Right lung (tissue), 5 donors: ENCODE data around the gene PRKN. TPM values are rescaled to one million over a fixed set of nuclear protein-coding genes. Genes with fewer than 3 reads are reported as not detected.

Experiments used
- DNase-seq, 2 donors: peaks; one replicate each; pipeline ENCODE4 v3.0.0-alpha.2; 2013
- polyA plus RNA-seq, 5 donors: library from polyadenylated mRNA; unstranded; fragments of 120-200 nt; gene quantifications; one replicate each; pipeline versions ENCODE4 v1.2.1 to v1.2.3, GENCODE V29; 2013; ENCODE audit warnings: inconsistent platforms in 1 of 5, low replicate concordance in 1 of 5; ENCODE audit not compliant: insufficient read length in 5 of 5, insufficient read depth in 1 of 5

PRKN gene
- polyA plus RNA-seq, 5 donors = 2.0 to 3.6 (median 2.7) TPM

DNA sequence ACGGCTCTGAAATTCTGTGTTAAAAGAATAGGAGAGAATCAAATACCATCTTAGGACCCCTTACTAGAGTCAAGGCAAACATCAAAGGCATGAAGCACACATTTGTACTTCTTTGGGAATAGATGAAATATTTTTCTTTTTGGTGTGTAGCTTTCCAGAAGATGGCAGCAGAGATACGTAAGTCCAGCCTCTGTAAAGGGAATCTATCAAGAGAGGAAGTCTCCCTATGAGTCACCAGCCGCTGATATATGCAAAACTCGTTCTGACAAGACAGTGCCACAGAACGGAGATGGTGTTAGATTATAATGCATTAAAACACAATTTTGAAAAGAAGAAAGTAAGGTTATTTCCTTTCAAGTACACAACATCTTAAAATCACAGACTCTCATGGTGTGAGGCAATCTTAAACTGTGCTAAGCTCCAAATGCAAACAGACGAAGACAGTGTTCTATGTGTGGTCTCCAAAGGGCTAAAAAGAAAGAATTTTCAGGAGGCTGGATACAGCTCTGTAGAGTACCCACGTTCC, 1333.7 kb downstream of the PRKN start:
- peak; percentile 52 to 70 for DNase-seq

DNA sequence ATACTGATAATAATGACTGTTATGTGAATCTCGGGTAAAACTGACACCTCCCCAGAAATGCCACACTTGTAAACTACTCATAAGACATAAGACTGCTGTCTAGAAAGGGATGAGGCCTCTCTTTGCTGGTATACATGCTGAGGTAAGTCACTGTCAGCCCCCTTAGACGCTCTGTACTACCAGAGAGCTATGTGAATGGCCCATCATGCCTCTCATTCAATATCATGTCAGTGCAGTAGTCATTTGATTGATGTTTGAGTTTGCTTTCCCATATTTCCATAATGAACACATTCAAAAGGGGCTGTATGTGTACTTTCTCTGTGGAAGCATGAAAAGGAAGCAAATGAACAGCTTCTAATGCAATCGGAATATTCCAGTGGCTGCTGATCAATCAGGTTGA, 1334.3 kb downstream of the PRKN start:
- no peak for DNase-seq

DNA sequence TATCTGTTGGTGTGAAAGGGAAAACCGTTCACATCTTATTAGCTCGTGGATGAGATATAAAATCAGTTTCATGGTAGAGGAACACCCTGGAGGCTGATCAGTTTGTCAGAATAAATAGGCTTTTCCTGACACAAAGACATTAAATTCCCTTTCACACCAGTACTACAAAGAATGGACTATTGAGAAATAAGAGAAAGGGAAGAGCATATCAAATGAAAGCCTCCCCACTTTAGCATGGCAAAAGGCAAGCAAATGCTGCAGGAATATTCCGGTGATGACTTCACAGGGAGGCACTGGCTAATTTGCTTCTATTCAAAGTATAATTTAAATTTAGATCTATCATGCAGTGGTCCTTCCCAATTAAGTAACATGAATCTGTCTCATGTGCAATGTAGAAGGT, 1337.8 kb downstream of the PRKN start:
- no peak for DNase-seq

DNA sequence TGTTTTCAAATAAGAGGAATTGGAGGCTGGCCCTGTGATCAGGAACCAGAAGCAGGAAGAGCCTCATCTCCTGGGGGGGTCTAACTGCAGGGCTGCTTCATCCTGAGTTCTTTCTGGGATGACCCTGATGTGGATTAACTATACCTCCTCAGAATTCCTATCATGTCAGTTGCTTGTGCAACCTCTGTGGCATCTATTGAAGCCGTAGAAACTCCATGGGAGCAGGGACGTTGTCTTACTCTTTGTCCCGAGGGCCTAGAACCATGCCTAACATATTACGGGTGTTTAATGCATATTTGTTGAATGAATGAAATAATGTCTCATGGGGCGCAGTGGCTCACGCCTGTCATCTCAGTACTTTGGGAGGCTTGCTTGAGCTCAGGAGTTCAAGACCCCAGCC, 1343.6 kb downstream of the PRKN start:
- no peak for DNase-seq

DNA sequence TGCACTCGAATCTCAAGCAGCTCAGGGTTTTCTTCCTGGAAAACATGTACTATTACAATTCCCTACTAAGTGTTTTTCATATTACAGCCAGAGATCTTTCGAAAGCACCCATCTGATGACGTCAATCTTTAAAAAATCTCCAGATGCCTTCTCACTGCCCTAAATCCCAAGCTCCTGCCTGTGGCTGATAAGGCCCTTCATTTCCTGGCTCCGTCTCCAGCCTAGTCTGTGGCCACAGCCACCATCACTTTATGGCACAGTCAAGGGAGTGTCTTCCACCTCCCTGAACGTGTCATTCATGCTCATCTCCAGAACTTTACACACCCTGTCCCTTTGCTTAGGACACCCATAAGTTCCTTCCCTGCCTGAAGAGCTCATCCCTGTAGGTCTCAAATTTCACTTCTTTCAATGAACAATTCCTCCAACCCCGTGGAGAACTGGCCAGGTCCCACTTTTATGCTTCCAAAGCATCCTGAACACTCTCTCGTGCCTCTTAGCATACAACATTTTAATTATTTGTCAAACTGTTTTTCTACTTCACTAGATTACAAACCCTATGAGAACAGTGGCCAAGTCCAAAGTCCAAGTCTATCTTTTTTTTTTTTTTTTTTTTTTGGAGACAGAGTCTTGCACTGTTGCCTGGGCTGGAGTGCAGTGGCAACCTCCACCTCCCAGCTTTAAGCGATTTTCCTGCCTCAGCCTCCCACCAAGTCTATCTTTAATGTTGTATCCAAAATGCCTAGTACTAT, 1347.6 kb downstream of the PRKN start:
- DNase-seq = no peak

DNA sequence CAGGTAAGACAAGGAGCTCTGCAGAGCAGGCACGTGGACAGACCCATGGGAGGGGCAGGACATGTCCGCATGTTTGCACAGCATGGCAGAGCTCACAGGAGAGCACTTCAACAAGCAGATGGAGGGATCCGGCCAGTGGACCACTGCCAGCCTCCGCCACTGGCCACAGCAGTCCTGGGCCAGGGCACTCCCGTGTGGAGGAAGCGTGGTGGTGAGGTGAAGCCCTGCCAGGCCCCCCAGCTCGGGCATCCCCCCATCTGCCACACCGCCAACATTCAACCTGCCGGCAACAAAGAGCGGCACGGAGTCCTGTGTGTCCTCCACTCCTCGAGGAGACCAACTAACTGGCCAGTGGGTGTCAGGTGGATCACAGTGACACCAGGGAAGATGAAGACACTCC, 1349.5 kb downstream of the PRKN start:
- no peak for DNase-seq

DNA sequence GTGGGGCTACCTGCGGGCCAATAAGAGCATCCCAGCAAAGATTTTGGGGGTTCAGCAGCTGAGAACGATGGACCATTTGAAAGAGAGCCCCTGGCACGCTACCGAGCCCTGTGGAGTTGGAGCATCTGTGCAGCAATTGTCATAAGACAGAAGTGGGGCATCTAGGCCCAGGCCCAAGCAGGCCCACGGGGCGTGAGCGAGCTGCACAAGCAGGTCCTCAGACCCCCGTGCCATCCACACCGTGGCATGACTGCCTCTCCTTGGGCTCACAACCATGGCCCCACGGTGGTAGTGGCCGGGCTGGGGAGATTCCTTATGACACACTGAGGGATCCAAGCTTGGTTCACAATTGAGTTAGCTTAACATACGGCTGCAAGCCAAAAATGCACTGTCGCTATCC, 1350.5 kb downstream of the PRKN start:
- no peak for DNase-seq

DNA sequence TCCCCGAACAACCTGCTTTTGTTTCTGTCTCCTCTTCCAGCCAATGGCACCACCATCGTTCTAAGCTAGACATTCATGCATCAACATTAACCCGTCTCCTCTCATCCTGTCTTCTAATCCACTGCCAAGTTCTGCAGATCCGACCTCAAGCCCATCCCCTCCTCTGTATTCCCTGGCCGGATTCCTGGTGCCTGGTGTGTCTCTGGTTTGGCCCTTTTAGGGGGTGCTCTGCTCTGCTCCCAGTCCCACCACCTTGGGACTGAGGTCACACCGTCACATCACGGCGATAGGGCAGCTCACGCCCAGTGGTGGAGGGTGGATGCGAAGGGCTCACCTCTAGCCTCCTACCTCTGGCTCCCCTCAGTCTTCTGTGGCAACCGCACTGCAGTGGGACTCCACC, 1351.2 kb downstream of the PRKN start:
- no peak for DNase-seq

DNA sequence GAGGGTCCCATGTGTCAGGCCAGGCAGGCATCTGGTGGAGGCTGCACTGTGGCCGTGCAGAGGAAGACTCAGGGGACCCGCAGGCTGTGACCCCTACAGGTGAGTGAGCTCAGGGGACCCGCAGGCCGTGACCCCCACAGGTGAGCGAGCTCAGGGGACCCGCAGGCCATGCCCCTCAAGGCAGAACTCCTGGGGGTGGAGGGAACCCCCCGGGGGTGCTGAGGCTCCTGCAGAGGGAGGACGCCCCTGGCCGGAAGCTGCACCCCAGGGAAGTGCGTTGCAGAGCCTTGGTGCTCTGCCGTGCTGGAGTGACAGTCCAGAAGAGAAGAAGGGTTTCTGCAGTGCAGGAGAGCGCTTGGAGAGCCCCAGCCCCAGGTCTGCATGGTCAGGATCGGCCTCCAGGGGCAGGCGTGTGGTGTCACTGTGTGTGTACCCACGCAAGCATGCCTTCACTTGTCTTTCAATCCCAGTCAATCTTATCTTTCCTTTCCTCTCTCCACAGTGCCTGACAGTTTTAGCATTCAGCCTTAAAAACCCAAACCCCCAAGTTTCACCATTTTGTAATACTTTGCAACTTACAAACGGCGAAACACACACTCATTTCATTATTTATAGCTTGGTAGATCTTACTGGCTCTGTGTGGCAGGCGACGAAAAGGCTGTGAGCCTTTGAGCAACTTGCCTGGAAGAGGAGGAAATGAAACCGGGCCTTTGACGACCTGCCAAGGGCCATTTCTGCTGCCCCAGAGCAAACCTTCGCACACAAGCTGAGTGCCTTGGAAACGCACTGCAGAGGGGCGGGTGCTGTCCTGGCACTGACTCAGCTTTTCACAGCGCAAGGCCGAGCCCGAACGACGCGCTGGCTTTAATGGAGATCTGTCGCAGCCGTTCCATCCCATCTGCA, 1352.3 kb downstream of the PRKN start:
- DNase-seq = peak; percentile 67

DNA sequence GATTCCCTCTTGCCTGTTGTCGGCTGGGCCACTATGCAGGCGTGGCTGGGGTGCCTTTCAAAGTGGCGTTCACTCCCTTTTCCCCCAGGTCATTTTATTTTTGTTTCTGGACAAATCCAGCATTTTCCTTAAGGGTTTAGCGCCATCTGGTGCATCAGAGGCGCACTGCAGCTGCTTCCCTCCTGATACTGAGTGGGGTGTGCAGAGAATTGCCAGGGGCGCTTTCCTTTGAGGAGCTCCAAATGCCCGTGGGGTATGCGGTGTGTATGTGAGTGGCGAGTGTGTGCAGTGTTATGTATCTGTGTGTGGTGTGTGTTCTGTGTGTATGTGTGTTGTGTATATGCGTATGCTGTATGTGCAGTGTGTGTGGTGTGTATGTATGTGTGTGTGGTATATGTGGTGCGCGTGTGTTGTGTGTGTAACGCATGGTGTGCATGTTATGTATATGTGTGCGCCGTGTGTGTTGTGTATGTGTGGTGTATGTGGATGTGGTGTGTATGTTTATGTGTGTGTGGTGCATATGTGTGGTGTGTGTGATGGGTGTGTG, 1353.6 kb downstream of the PRKN start:
- peak; percentile 44 to 60 for DNase-seq

DNA sequence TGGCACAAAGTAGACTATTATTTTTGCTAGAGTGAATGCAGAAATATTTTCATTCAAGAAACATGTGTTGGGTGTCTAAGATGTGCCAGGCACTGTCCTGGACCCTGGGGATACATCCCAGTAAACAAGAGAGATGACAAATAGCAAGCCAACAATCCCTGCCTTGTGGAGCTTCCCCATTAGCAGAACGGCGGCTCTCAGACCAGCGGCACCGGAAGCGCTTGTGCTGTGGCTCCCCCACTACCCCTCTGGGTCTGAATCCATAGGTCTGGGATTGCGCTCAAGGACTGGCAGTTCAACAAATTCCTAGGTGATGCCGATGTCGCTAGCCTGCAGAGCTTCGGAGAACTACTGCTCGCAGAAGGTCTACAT, 1355.2 kb downstream of the PRKN start:
- no peak for DNase-seq

DNA sequence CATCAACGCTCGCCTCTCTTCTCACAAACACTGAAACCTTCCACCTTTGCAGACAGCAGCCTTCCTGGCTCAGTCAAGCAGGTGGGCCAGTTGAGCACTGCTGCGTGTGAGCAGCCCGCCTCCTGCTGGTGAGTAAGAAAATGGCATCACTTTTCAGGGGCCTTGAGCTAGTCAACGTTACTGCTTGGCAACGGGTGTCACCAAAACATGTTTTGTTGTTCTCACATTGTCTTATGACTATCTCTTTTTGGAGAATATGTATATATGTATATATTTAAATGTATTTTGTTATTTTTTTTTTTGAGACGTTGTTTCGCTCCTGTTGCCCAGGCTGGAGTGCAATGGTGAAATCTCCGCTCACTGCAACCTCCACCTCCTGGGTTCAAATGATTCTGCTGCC, 1356.7 kb downstream of the PRKN start:
- DNase-seq = peak; percentile 33 to 46

DNA sequence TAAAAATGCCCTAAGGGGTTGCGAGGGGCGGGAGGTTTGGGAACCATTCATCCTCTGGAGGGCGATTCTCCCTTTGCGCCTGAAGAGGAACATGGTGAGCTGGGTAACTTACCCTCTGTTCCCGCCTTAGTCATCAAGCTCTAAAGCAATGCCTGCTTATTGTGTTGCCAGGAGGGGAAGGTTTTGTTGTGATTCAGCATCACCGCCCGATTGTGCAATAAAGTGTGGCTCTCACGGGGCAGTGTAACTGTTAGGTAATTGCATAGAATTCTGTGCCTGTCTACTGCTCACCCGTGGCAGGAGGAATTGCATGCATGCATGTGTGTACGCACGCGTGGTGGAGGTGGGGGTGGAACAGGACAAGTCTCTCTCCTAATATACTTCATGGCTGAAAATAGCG, 1358.2 kb downstream of the PRKN start:
- no peak for DNase-seq

DNA sequence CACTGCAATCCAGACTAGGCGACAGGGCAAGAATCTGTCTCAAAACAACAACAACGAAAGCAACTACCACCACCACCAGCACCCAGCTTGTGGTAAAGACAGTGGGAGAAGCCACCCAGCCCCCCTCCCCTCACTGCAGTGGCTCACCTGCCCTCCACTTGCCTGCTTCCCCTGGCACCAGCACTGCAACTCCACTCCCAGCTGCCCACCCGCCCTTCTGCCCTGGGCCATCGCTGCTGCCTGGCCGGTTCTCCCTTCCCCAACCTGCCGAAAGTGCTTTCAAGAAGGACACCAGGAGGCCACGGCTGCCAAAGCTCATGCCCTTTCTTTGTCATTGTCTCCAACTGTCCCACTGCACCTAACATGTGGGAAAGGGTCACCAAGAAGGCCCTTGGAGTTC, 1359.1 kb downstream of the PRKN start:
- DNase-seq = no peak

DNA sequence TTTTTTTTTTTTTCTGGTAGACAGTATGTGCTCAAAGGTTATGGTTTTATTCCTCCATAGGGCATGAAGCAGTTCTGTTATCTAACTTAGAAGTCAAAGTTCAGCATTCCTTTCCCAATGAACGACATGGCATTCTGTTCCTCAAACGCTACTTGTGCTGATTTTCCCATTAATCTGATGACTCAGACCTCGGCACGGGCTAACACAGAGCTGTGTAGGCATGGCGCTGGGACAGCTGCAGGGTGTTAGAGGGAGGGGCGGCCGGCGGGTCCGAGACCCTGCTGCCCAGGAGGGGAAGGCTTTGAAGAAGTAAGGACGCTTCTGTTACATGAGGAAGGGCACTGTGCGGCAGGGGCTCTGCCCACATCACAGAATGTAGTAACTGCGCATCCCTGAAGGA, 1360.1 kb downstream of the PRKN start:
- no peak for DNase-seq

DNA sequence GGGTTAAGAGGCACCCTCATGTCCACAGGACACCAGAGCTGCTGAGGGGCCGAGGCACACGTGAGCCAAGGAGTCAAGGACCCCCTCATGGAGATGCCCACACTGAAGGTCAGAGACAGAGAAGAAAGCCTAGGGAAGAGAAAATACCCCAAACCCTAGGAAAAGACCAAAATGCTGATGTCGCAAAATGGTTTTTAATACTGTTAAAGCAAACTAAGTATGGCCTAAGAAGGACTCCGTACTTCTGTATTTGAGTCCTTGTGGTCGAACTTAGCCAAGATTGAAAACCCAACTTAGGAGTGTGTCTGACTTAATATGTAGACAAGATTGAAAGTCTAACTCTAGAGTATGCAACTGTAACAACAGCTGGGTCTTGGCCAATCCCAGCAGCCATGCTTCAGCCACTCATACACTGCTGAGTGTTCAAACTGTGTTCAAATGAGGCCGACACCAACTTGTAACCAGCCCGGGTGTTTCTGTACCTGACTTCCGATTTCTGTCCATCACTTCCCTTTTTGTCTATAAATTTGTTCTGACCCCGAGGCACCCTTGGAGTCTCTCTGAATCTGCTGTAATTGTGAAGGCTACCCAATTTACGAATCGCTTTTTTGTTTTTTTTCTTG, 1361.2 kb downstream of the PRKN start:
- DNase-seq = no peak

DNA sequence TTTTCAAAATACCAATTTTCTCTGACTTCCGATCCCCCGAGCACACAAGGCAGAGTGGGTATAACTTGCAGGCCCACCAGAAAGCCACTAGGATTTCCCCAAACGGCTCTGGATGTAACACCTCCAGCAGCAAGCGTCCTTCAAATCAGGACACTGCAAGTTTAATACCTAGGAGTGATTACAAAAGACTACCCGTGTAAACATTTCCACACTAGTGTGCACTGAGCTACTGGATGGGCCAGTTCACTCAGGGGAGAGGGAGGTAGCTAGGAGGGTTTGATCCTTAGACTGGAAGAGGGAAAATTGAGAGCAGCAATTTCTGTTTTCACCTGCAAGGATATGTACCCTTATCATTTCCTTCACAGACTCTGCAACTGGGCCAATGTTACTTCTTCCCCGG, 1361.9 kb downstream of the PRKN start:
- DNase-seq = no peak

DNA sequence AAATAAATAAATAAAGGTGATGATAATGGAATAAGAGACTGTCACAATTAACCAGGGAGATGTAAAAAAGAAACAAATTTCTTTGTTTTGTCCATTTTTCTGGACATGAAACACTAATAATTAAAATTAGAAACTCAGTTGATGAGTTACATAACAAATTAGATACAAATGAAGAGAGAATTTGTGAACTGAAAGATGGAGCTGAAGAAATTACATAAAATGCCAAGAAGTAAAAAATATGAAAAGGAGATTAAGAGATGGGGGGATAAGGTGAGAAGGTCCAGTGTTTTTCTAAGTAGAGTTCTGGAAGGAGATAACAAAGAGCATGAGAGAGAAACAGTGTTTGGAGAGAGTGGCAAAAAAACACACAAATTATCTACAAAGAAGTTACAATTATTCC, 1364.3 kb downstream of the PRKN start:
- no peak for DNase-seq

DNA sequence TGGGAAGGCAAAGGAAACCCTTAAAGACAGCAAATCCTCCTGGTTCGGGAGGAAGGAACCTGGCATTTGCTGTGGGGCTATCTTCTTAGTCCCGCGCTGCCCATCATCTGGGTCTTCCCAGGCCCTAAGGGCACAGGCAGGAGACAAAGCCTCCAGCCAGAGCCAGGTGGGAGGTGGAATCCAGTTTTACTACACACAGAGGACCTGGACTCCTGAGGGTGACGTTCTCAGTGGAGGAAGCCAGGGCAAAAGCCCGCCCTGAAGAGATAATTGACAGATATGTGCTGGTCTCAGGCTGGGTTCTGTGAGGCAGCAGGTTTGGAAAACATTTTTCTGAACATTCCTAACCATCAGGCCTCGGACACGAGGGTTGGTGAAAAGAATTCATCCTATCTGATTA, 1365.3 kb downstream of the PRKN start:
- DNase-seq = no peak

DNA sequence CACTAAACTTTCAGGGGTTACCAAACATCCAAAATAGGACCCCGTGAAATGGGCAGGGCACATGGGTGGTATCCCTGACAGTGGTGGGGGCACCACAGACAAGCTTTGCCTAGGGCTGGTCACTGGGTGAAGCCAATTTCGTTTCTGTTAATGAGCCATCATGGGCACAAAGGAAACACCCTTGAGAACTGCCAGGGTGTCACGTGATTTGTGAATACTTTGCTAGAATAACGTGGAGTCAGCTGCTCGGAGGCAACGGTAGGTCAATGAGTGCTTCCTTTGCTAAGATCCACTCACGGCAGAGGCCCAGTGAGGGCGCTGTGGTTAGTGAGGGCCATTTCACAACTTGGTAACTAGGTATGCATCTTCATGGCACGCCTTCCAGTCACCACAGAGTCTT, 1366.0 kb downstream of the PRKN start:
- no peak for DNase-seq

DNA sequence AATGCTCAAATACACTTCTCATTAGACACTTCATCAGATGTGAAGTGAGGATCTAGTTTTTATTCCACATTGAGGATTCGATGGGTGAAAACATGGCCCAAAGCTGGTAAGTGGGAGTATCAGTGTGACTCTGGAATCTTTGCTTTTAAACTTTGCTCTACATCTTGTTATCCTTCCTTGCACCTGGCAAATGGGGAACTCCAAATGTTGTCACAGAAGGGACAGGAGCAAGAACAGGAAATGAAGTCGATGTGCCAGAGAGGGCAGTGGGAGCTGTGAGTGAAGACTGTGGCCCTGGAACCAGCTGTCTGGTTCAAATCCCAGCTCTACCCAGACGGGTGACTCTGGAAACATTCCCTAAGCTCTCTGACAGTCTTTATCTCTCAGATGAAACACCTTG, 1367.0 kb downstream of the PRKN start:
- DNase-seq = no peak

DNA sequence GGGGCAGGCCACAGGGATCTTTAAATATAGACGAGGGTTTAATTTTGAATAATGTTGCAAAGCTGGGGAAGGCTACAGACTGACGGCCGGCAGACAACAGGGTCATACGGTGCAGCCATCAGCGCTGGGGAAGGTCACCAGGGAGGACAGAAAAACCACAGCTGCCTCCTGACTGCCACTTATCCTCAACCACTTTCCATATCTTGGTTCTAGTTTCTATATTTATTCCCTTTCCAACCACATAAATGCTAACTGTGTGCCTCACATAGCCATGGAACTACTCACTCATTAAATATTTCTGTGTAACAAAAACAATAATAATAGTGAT, 1368.0 kb downstream of the PRKN start:
- DNase-seq = no peak
